BLaER1 (cell line): ENCODE results near the gene MYH8.

ENCODE experiments used
- H3K27ac ChIP-seq: shearing (Covaris generic); formaldehyde crosslinking; 2 replicates; pipeline ENCODE4 v1.8.1; 2022
- H3K27me3 ChIP-seq: shearing (Covaris generic); formaldehyde crosslinking; 2 replicates; pipeline ENCODE4 v1.8.1; 2022
- H3K36me3 ChIP-seq: shearing (Covaris generic); formaldehyde crosslinking; 2 replicates; pipeline ENCODE4 v1.8.1; 2022
- H3K4me1 ChIP-seq: shearing (Covaris generic); formaldehyde crosslinking; 2 replicates; pipeline ENCODE4 v1.8.1; 2022
- H3K4me2 ChIP-seq: shearing (Covaris generic); formaldehyde crosslinking; 2 replicates; pipeline ENCODE4 v1.8.1; 2022
- H3K4me3 ChIP-seq: shearing (Covaris generic); formaldehyde crosslinking; 2 replicates; pipeline ENCODE4 v1.8.1; 2022
- H3K9ac ChIP-seq: shearing (Covaris generic); formaldehyde crosslinking; 2 replicates; pipeline ENCODE4 v1.8.1; 2022
- H3K9me3 ChIP-seq: shearing (Covaris generic); formaldehyde crosslinking; 2 replicates; pipeline ENCODE4 v1.8.1; 2022
- H4K20me1 ChIP-seq: shearing (Covaris generic); formaldehyde crosslinking; 2 replicates; pipeline ENCODE4 v1.8.1; 2022
- Cebpa-rat ChIP-seq: shearing (Covaris generic); IDR thresholded peaks from 2 replicates; pipeline ENCODE4 v1.8.1; 2022

MYH8 gene

GRCh38 chr17:10392880-10393279 is 28.9 kb downstream of the MYH8 start:
- no peak overlapping the region for H3K27ac ChIP-seq
- no peak overlapping the region for H3K4me2 ChIP-seq
- H3K4me3 ChIP-seq = no peak overlapping the region
- no peaks in the 10 kb centered on the region for H3K9me3 ChIP-seq
- no peaks in the 10 kb centered on the region for H4K20me1 ChIP-seq
- no peak for TF ChIP-seq Cebpa-rat
- no peaks in the 10 kb centered on the region for H3K4me1 ChIP-seq
- no peaks in the 10 kb centered on the region for H3K27me3 ChIP-seq
- no peaks in the 10 kb centered on the region for H3K36me3 ChIP-seq
- no peak overlapping the region for H3K9ac ChIP-seq

GRCh38 chr17:10385871-10386270 is 35.9 kb downstream of the MYH8 start:
- Histone ChIP-seq H3K9ac (no peak overlapping the region), H3K4me1 (no peaks in the 10 kb centered on the region), H3K9me3 (no peaks in the 10 kb centered on the region)

GRCh38 chr17:10384175-10384574 is 37.6 kb downstream of the MYH8 start:
- H3K4me3 ChIP-seq = no peak overlapping the region
- no peaks in the 10 kb centered on the region for H3K4me1 ChIP-seq
- H3K27me3 ChIP-seq = no peaks in the 10 kb centered on the region
- H3K27ac ChIP-seq = no peak overlapping the region
- TF ChIP-seq Cebpa-rat = no peak
- H3K4me2 ChIP-seq = no peak overlapping the region
- H3K9me3 ChIP-seq = no peaks in the 10 kb centered on the region
- no peak overlapping the region for H3K9ac ChIP-seq
- H3K36me3 ChIP-seq = no peaks in the 10 kb centered on the region
- H4K20me1 ChIP-seq = no peaks in the 10 kb centered on the region

More at GRCh38 chr17:10385871-10386270, 35.9 kb downstream of the MYH8 start:
- no peak for TF ChIP-seq Cebpa-rat
- Histone ChIP-seq H3K27ac (no peak overlapping the region), H3K27me3 (no peaks in the 10 kb centered on the region), H3K36me3 (no peaks in the 10 kb centered on the region), H3K4me3 (no peak overlapping the region), H3K4me2 (no peak overlapping the region), H4K20me1 (no peaks in the 10 kb centered on the region)

- Histone ChIP-seq H3K9ac (no peak overlapping the region), H3K4me1 (no peaks in the 10 kb centered on the region), H4K20me1 (no peaks in the 10 kb centered on the region), H3K36me3 (no peaks in the 10 kb centered on the region), H3K27ac (no peak overlapping the region), H3K27me3 (no peaks in the 10 kb centered on the region), H3K4me2 (no peak overlapping the region), H3K4me3 (no peak overlapping the region), H3K9me3 (no peaks in the 10 kb centered on the region)
- TF ChIP-seq Cebpa-rat = no peak
Observed at GRCh38 chr17:10380631-10381408, 40.9 kb downstream of the MYH8 start.

- no peaks in the 10 kb centered on the region for H3K9me3 ChIP-seq
- H4K20me1 ChIP-seq = no peaks in the 10 kb centered on the region
- H3K9ac ChIP-seq = no peak within 1 kb of the TSS
- no peak within 1 kb of the TSS for H3K27ac ChIP-seq
- H3K4me3 ChIP-seq = no peak within 1 kb of the TSS
- 0 out of 2 replicates have a peak, but pooled peaks cover 7% of the 10 kb centered on the region for H3K4me1 ChIP-seq
- no peak within 1 kb of the TSS for H3K4me2 ChIP-seq
- H3K36me3 ChIP-seq = no peaks in the 10 kb centered on the region
- TF ChIP-seq Cebpa-rat = no peak
- no peaks in the 10 kb centered on the region for H3K27me3 ChIP-seq
Observed at GRCh38 chr17:10372906-10373305, 48.8 kb downstream of the MYH8 start, which contains the start of gene MYH13. Gene MYH13 (minus strand): TSS chr17:10373006. CDS start chr17:10364530, 8,476 bp downstream.

GRCh38 chr17:10370016-10370608 is 51.6 kb downstream of the MYH8 start:
- Histone ChIP-seq H3K27me3 (no peaks in the 10 kb centered on the region), H3K4me3 (no peak overlapping the region), H3K4me2 (peak overlapping the region; percentile 29; the same call in 1 of the 2 replicates), H3K9me3 (no peaks in the 10 kb centered on the region), H3K4me1 (0 out of 2 replicates have a peak, but pooled peaks cover 7% of the 10 kb centered on the region), H3K9ac (no peak overlapping the region), H3K27ac (no peak overlapping the region), H3K36me3 (no peaks in the 10 kb centered on the region), H4K20me1 (no peaks in the 10 kb centered on the region)
- no peak for TF ChIP-seq Cebpa-rat

- Histone ChIP-seq H3K4me2 (no peak overlapping the region), H3K4me3 (no peak overlapping the region), H3K4me1 (0 out of 2 replicates have a peak, but pooled peaks cover 7% of the 10 kb centered on the region), H3K27ac (no peak overlapping the region), H3K9me3 (no peaks in the 10 kb centered on the region), H4K20me1 (no peaks in the 10 kb centered on the region), H3K27me3 (no peaks in the 10 kb centered on the region), H3K9ac (no peak overlapping the region), H3K36me3 (no peaks in the 10 kb centered on the region)
- TF ChIP-seq Cebpa-rat = no peak
Observed at GRCh38 chr17:10369239-10369638, 52.5 kb downstream of the MYH8 start.

- Histone ChIP-seq H3K9ac (no peak overlapping the region), H3K4me1 (0 out of 2 replicates have a peak, but pooled peaks cover 7% of the 10 kb centered on the region), H3K4me3 (no peak overlapping the region), H3K27me3 (no peaks in the 10 kb centered on the region), H3K27ac (no peak overlapping the region), H3K9me3 (no peaks in the 10 kb centered on the region), H4K20me1 (no peaks in the 10 kb centered on the region), H3K36me3 (no peaks in the 10 kb centered on the region), H3K4me2 (no peak overlapping the region)
- TF ChIP-seq Cebpa-rat = no peak
Observed at GRCh38 chr17:10368561-10368960, 53.2 kb downstream of the MYH8 start.

- H3K4me2 ChIP-seq = no peak overlapping the region
- H3K27me3 ChIP-seq = no peaks in the 10 kb centered on the region
- H3K9ac ChIP-seq = no peak overlapping the region
- H3K27ac ChIP-seq = no peak overlapping the region
- no peaks in the 10 kb centered on the region for H3K4me1 ChIP-seq
- H4K20me1 ChIP-seq = no peaks in the 10 kb centered on the region
- no peaks in the 10 kb centered on the region for H3K36me3 ChIP-seq
- H3K4me3 ChIP-seq = no peak overlapping the region
- H3K9me3 ChIP-seq = no peaks in the 10 kb centered on the region
- TF ChIP-seq Cebpa-rat = no peak
Observed at GRCh38 chr17:10360578-10360977, 61.2 kb downstream of the MYH8 start.

- H3K27ac ChIP-seq = no peak overlapping the region
- H3K36me3 ChIP-seq = no peaks in the 10 kb centered on the region
- no peak overlapping the region for H3K4me2 ChIP-seq
- no peaks in the 10 kb centered on the region for H3K27me3 ChIP-seq
- H4K20me1 ChIP-seq = no peaks in the 10 kb centered on the region
- H3K9me3 ChIP-seq = peaks cover 5% of the 10 kb centered on the region; the same call in 1 of the 2 replicates
- H3K4me1 ChIP-seq = peaks cover 28% of the 10 kb centered on the region
- no peak overlapping the region for H3K4me3 ChIP-seq
- H3K9ac ChIP-seq = no peak overlapping the region
- TF ChIP-seq Cebpa-rat = no peak
Observed at GRCh38 chr17:10357768-10358167, 64.0 kb downstream of the MYH8 start.
